Measurements from ENCODE around the gene TMPRSS9.
A peak's percentile ranks its signal among the peaks of the same experiment; 100 is the strongest.

TMPRSS9 gene
- 0 reads per million in 2 donors for total RNA-seq

DNA sequence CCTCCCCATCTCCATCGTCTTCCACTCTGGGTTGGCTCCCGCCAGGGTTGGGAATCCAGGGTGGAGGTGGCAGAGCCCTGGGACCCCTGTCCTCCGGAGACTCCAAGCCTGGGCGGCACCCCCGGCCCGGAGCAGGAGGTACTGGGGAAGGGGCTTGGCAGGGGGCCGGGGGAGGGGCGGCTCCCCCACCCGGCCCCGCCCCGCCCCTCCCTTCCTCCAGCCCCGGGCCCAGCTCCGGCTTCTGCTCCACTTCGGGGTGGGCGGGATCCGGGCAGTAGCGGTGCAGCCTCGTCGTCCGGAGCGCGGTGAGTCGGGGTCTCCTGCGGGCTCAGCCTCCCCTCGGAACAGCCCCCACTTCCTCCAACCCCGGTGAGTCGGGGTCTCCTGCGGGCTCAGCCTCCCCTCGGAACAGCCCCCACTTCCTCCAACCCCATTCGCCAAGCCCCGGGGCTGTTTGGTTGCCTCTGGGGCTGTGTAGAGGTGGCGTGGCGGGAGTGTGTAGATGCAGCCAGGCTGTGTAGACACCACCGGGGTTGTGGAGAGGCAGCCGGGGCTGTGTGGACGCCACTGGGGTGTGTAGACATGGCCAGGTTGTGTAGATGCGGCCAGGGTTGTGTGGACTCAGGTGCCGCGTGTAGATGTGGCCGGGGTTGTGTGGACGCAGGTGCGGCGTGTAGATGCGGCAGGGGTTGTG is at the start of gene TMPRSS9:
Gene TMPRSS9, plus strand, starts transcription at position 274 of the 694 bp plus-strand sequence. CDS start 29,521 bp downstream, outside the sequence.
- DNase-seq: no peak

DNA sequence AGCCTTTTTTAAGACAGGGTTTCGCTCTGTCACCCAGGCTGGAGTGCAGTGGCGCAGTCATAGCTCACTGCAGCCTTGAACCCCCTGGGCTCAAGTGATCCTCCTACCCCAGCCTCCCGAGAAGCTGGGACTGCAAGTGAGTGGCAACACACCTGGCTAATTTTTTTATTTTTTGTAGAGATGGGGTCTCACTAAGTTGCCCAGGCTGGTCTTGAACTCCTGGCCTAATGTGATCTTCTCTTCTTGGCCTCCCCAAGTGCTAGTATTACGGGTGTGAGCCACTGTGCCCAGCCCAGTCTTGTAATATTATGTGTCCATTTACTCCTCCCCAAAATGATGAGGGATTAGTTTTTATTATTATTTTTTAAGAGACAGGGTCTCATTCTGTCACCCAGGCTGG is 49.0 kb upstream of the TMPRSS9 start:
- no peak for DNase-seq

GRCh38 chr19:2312820-2313501 is 47.1 kb upstream of the TMPRSS9 start:
- DNase-seq: no peak

GRCh38 chr19:2315121-2315817 is 44.8 kb upstream of the TMPRSS9 start:
- DNase-seq: no peak

- DNase-seq: no peak
Measured at GRCh38 chr19:2315818-2316353, 44.2 kb upstream of the TMPRSS9 start.

GRCh38 chr19:2317300-2317699 is 42.8 kb upstream of the TMPRSS9 start:
- DNase-seq: no peak

DNA sequence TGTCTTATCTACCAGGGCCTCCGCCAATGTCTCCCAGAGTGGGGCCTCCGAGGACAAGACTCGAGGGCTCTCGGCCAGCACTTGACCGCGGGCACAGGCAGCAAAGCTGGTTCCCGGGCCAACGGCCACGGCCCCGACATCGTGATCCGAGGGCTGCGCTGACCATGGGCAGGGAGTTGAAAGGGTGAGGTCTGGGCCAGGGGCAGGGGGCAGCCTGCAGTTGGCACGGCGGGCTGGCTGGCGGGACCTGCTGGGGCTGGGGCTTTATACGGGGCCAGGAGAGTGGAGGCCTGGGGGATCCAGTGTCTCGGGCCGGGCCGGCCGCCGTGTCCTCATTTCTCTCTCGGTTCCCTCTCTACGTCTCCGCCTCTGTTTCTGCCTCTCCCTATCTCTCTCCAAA is 42.3 kb upstream of the TMPRSS9 start:
- DNase-seq: no peak

GRCh38 chr19:2318923-2319322 is 41.1 kb upstream of the TMPRSS9 start:
- no peak for DNase-seq

GRCh38 chr19:2319551-2319950 is 40.5 kb upstream of the TMPRSS9 start:
- no peak for DNase-seq

GRCh38 chr19:2320049-2320448 is 40.0 kb upstream of the TMPRSS9 start:
- DNase-seq: no peak

DNA sequence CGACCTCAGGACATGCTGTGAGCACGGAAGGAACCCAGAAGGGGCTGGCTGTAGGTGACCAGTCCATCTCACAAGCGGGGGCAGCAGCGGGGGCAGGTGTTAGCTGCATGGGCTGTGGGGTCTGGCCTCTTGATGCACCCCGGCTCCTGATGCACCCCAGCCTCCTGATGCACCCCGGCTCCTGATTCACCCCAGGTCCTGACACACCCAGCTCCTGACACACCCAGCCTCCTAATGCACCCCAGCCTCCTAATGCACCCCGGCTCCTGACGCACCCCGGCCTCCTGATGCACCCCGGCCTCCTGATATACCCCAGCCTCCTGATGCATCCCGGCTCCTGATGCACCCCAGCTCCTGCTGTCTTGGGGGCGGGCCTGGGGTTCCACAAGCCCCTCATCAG is 39.1 kb upstream of the TMPRSS9 start:
- no peak for DNase-seq

DNA sequence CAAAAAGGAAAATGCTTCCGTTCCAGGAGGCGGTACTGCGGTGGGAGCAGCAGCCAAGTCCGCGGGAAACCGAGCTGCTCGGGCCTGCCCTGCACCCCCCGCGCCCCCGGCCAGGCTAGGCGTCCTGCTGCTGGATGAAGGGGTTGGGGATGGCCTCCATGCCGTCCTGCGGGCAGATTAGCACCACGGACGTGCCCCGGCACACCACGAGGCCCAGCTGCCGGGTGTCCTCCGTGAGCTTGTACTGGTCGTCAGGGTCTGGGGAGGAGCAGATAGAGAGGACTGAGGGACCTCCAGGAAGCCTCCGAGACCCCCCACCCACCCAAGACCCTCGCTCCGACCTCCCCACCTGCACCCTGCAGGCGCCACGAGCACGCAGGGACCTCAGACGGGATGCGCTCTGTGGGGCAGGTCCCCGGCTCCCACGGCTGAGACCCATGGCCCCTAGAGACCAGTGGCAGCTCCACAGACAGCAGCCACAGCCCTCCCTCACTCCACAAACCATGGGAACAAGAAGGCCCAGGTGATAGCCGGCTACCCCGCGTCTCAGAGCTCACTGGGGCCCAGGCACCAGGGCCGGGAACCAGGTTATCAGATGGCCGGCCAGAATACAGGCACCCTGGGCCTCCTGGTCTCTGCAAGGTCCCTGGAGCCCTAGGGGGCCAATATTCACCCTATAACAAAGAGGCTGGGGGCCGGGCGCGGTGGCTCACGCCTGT is 38.3 kb upstream of the TMPRSS9 start:
- DNase-seq: no peak

- no peak for DNase-seq
Measured at GRCh38 chr19:2323707-2324106, 36.4 kb upstream of the TMPRSS9 start.

GRCh38 chr19:2324220-2324948 is 35.7 kb upstream of the TMPRSS9 start:
- DNase-seq: no peak

DNA sequence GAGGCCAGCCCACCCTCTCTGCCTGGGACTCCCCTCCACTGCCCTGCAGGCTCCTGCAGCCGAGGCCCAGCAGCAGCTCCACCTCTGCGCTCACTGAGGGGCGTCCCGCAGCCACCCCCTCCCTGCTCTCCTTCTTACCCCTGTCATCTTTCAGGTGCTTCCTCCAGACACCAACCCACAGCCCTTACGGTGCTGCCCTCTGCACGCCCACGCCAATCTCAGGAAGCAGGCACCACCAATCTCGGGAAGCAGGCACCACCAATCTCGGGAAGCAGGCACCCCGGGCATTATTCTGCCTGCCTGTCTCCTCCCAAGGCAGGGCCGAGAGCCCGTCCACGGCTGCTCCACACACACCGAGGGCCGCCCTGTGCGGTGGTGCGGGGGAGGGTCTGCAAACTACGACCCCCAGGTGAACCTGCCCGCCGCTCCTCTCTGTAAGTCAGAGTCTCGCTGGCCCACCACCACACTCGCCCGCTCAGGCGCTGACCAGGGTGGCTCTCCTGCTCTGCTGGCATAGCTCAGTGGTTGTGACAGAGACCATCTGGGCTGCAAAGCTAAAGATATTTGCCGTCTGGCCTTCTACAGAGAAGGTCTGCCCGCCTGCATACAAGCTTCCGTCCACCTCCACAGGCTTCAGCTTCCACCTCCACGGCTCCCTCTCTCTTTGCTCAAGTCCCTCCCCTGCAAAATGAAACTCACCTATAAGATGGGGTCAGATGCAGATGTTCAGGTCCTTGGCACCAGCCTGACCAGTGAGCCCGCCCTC is 34.6 kb upstream of the TMPRSS9 start:
- DNase-seq: no peak

GRCh38 chr19:2326699-2327360 is 33.2 kb upstream of the TMPRSS9 start:
- no peak for DNase-seq

DNA sequence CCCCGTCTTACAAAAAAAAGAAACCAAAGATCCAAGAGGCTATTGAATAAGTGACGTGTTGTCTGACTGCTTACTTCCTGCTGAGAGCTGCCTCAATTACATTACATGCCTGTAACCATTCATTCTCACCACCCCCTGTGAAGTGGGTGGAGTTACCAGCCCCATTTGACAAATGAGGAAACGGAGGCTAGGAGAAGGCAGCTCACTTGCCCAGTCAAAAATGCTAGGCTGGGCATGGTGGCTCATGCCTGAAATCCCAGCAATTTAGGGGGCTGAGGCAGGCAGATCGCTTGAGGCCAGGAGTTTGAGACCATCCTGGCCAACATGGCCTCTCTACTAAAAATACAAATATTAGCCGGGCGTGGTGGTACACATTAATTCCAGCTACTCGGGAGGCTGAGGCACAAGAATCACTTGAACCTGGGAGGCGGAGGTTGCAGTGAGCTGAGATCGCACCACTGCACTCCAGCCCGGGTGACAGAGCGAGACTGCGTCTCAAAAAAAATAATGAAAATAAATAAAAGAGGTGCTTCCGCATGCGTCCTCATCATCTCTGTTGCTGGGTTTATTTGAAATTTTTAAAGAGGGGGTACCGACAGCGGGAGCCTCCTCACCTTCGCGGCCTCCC is 32.2 kb upstream of the TMPRSS9 start:
- no peak for DNase-seq

DNA sequence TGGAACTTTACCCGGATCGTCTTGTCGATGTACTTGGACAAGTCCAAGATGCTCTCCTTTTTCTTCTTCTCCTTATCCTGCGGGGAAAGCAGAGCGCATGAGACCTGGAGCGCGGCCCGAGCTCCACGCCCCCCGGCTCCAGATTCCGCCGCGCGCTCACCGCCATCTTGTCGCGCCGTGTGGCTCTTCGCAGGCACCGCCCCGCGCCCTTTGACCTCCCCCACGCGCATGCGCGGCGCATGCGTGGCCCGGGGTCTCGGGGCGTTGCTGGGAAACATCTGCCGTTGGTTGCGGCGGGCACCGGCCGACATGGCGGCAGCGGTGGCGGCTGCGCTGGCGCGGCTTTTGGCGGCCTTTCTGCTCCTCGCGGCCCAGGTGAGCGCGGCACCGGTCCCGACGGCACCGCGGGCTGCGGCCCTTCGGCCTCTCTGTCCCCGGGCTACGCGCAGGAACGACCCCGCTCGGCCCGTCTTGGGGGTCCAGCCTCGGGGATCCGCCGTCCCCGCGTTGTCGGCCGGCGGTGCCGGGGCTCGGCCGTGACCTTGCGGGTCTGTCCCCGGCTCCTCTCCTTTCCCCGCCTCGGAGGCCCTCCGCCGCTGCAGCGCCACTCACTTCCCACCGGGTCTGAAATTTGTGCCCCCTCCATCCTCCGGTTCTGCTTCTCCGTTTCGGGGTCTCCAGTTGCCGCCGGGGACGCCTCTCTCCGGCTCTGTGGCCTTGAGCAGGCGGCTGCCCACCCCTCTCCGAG is 31.5 kb upstream of the TMPRSS9 start, which contains the start of the genes LSM7 and SPPL2B:
Gene LSM7, minus strand, starts transcription at position 186 of the 748 bp plus-strand sequence. Its CDS starts 20 bp downstream, at position 166.
Gene SPPL2B, plus strand, starts transcription at position 284 of the 748 bp plus-strand sequence. Its CDS starts 26 bp downstream, at position 310.
- DNase-seq: peak; percentile 89

DNA sequence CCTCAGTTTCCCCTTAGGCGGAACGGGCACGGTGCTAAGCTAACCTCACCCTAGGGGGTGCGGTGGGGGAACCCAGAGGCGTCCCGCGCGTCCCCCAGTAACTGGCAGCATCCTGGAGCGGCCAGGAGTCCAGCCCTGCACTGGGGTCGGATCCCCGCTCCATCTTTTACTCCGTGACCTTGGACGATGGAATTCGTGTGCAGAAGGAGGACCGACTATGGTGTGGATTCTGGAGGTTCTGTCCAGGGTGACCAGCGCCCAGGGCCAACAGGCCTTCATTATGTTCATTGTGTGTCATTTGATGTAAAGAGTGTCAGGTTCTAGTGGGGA is 31.0 kb upstream of the TMPRSS9 start:
- no peak for DNase-seq
